Measurements from ENCODE around the gene NT5DC2.

Gene NT5DC2

GRCh38 chr3:52487050-52487787 lies 46.4 kb downstream of the NT5DC2 start:
- TF ChIP-seq CTCF (IDR thresholded peaks at IDR 0.05; ENCODE audit: low read depth, low read length) (no peak), EZH2phosphoT487 (IDR thresholded peaks at IDR 0.05; ENCODE audit: low read depth) (no peak)
- Histone ChIP-seq H2AFZ (ENCODE audit: low read depth, low read length) (no peak overlapping the region), H3K4me3 (ENCODE audit: low read length) (no peak overlapping the region), H3K9ac (ENCODE audit: low read length) (no peak overlapping the region), H3K36me3 (replicated peaks; ENCODE audit: low read depth, low read length) (peaks cover 38% of the 10 kb centered on the region), H3K27ac (ENCODE audit: low read length) (no peak overlapping the region), H3K4me2 (ENCODE audit: low read length) (no peak overlapping the region), H3K27me3 (ENCODE audit: low read depth, low read length) (no peaks in the 10 kb centered on the region), H3K4me1 (ENCODE audit: low read length) (no peaks in the 10 kb centered on the region), H4K20me1 (ENCODE audit: insufficient read depth, low read length) (no peaks in the 10 kb centered on the region), H3K9me3 (ENCODE audit: insufficient read depth, low read length) (no peaks in the 10 kb centered on the region), H3K79me2 (ENCODE audit: low read length) (no peaks in the 10 kb centered on the region)

- H4K20me1 ChIP-seq (ENCODE audit: insufficient read depth, low read length) = no peaks in the 10 kb centered on the region
- H2AFZ ChIP-seq (ENCODE audit: low read depth, low read length) = no peak overlapping the region
- H3K27me3 ChIP-seq (ENCODE audit: low read depth, low read length) = no peaks in the 10 kb centered on the region
- H3K9ac ChIP-seq (ENCODE audit: low read length) = no peak overlapping the region
- H3K4me3 ChIP-seq (ENCODE audit: low read length) = no peak overlapping the region
- no peak for TF ChIP-seq CTCF (IDR thresholded peaks at IDR 0.05; ENCODE audit: low read depth, low read length)
- TF ChIP-seq EZH2phosphoT487 (IDR thresholded peaks at IDR 0.05; ENCODE audit: low read depth) = no peak
- no peaks in the 10 kb centered on the region for H3K9me3 ChIP-seq (ENCODE audit: insufficient read depth, low read length)
- peaks cover 40% of the 10 kb centered on the region for H3K36me3 ChIP-seq (replicated peaks; ENCODE audit: low read depth, low read length)
- no peaks in the 10 kb centered on the region for H3K4me1 ChIP-seq (ENCODE audit: low read length)
- no peak overlapping the region for H3K4me2 ChIP-seq (ENCODE audit: low read length)
- no peak overlapping the region for H3K27ac ChIP-seq (ENCODE audit: low read length)
- no peaks in the 10 kb centered on the region for H3K79me2 ChIP-seq (ENCODE audit: low read length)
These were observed 48.8 kb downstream of the NT5DC2 start for GRCh38 chr3:52484680-52485461.

GRCh38 chr3:52483577-52484381 lies 49.9 kb downstream of the NT5DC2 start:
- no peaks in the 10 kb centered on the region for H3K79me2 ChIP-seq (ENCODE audit: low read length)
- H2AFZ ChIP-seq (ENCODE audit: low read depth, low read length) = no peak overlapping the region
- no peaks in the 10 kb centered on the region for H4K20me1 ChIP-seq (ENCODE audit: insufficient read depth, low read length)
- H3K4me3 ChIP-seq (ENCODE audit: low read length) = no peak overlapping the region
- no peak for TF ChIP-seq EZH2phosphoT487 (IDR thresholded peaks at IDR 0.05; ENCODE audit: low read depth)
- no peak for TF ChIP-seq CTCF (IDR thresholded peaks at IDR 0.05; ENCODE audit: low read depth, low read length)
- no peaks in the 10 kb centered on the region for H3K4me1 ChIP-seq (ENCODE audit: low read length)
- no peak overlapping the region for H3K9ac ChIP-seq (ENCODE audit: low read length)
- H3K27me3 ChIP-seq (ENCODE audit: low read depth, low read length) = no peaks in the 10 kb centered on the region
- no peak overlapping the region for H3K4me2 ChIP-seq (ENCODE audit: low read length)
- peaks cover 41% of the 10 kb centered on the region for H3K36me3 ChIP-seq (replicated peaks; ENCODE audit: low read depth, low read length)
- H3K27ac ChIP-seq (ENCODE audit: low read length) = no peak overlapping the region
- H3K9me3 ChIP-seq (ENCODE audit: insufficient read depth, low read length) = no peaks in the 10 kb centered on the region

GRCh38 chr3:52483081-52483480 lies 50.6 kb downstream of the NT5DC2 start:
- no peaks in the 10 kb centered on the region for H3K27me3 ChIP-seq (ENCODE audit: low read depth, low read length)
- H3K4me3 ChIP-seq (ENCODE audit: low read length) = no peak overlapping the region
- no peaks in the 10 kb centered on the region for H3K79me2 ChIP-seq (ENCODE audit: low read length)
- H3K36me3 ChIP-seq (replicated peaks; ENCODE audit: low read depth, low read length) = peaks cover 48% of the 10 kb centered on the region
- no peak overlapping the region for H2AFZ ChIP-seq (ENCODE audit: low read depth, low read length)
- no peaks in the 10 kb centered on the region for H4K20me1 ChIP-seq (ENCODE audit: insufficient read depth, low read length)
- no peaks in the 10 kb centered on the region for H3K4me1 ChIP-seq (ENCODE audit: low read length)
- H3K4me2 ChIP-seq (ENCODE audit: low read length) = no peak overlapping the region
- no peak overlapping the region for H3K27ac ChIP-seq (ENCODE audit: low read length)
- no peak for TF ChIP-seq CTCF (IDR thresholded peaks at IDR 0.05; ENCODE audit: low read depth, low read length)
- TF ChIP-seq EZH2phosphoT487 (IDR thresholded peaks at IDR 0.05; ENCODE audit: low read depth) = no peak
- no peak overlapping the region for H3K9ac ChIP-seq (ENCODE audit: low read length)
- no peaks in the 10 kb centered on the region for H3K9me3 ChIP-seq (ENCODE audit: insufficient read depth, low read length)

Measured in OCI-LY3 (cell line).